ENCODE results near the gene NRSN2.
A peak's percentile ranks its signal among the peaks of the same experiment; 100 is the strongest.

Gene NRSN2

DNA sequence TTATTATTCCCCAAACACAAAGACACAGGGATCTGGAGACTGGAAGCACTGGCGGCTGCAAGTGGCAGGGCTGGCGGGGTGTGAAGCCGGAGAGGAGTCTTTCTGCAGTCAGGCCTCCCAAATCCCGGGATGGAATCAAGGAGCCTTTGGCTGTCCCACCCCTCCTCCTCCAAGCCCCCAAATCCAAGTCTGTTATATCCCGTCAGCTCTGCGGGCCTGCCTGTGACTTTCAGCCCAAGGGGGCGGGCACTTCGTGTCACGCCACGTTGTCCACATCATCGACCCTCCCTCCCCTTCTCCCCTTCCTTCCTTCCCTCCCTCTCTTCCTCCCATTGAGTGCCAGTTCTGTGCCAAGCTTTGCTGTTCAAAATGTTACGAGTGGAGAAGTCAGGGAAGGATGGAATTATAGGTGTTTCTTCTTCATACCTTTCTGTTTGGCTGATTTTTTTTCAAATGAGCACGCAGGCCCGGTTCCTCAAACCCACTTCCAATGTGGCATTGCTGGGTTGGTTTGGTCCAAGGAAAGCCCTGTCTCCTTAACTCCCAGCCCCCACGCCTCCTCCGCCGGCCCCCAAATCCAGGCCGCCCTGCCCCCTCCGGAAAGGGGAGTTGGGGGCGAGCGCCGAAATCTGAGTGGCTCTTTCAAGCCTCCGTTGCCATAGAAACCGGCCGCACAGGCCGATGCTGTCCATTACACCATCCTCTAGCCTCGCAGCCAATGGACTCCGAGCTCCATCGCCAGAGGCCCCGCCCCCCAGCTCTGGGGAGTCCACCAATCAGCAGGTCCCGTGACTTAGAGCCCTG is 36.9 kb upstream of the NRSN2 start:
- Histone ChIP-seq H3K36me3 (ENCODE audit: control insufficient read depth, insufficient read depth, low read length) (no peaks in the 10 kb centered on the region), H3K9ac (ENCODE audit: low read length) (peak overlapping the region; percentile 84), H3K27ac (ENCODE audit: low read depth, low read length) (peak overlapping the region; percentile 79), H3K4me3 (ENCODE audit: low read depth, low read length) (peak overlapping the region; percentile 74), H3K4me1 (ENCODE audit: control insufficient read depth, insufficient read depth, low read length) (peaks cover 20% of the 10 kb centered on the region), H3K9me3 (ENCODE audit: control insufficient read depth, insufficient read depth, low read depth, low read length) (no peaks in the 10 kb centered on the region), H3K27me3 (ENCODE audit: control insufficient read depth, insufficient read depth, low read length) (0 out of 2 replicates have a peak, but pooled peaks cover 3% of the 10 kb centered on the region)

DNA sequence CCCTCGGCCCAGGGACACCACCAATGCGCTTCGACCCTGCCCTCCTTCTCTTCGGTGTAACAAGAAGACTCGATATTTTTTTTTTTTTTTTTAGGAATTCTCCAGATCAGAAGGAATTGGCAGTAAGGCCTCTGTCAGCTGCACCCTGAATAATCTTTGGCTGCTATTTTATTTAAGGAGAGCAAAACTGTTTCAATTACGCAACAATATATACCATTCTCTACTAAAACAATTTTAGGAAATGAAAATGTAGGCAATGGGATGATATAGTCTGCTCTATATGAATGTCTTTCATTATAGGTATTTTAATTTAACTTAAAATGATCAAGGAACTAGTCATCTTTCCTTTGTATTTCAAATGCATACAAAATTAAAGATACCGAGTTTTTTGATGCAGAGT is 36.3 kb upstream of the NRSN2 start:
- Histone ChIP-seq H3K4me1 (ENCODE audit: control insufficient read depth, insufficient read depth, low read length) (peaks cover 20% of the 10 kb centered on the region), H3K9me3 (ENCODE audit: control insufficient read depth, insufficient read depth, low read depth, low read length) (no peaks in the 10 kb centered on the region), H3K4me3 (ENCODE audit: low read depth, low read length) (peak overlapping the region; percentile 27; the same call in 1 of the 2 replicates), H3K27ac (ENCODE audit: low read depth, low read length) (no peak overlapping the region), H3K9ac (ENCODE audit: low read length) (no peak overlapping the region), H3K27me3 (ENCODE audit: control insufficient read depth, insufficient read depth, low read length) (0 out of 2 replicates have a peak, but pooled peaks cover 3% of the 10 kb centered on the region), H3K36me3 (ENCODE audit: control insufficient read depth, insufficient read depth, low read length) (no peaks in the 10 kb centered on the region)

DNA sequence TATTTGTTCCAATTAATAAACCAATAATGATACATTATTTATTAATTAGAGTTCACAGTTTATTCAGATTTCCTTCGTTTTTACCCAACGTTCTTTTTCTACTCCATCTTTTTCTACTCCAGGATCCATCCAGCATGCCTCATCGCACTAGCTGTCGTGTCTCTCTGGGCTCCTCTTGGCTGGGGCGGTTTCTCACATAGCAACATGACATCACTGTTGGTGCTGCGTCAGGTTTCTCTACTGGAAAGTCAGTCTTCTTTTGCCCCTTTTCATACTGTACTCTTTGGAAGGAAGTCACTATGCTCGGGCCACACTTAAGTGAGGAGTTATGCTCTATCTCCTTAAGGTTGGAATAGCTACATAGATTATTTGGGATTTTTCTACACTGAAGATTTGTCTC is 35.3 kb upstream of the NRSN2 start:
- Histone ChIP-seq H3K4me1 (ENCODE audit: control insufficient read depth, insufficient read depth, low read length) (peaks cover 20% of the 10 kb centered on the region), H3K4me3 (ENCODE audit: low read depth, low read length) (no peak overlapping the region), H3K9me3 (ENCODE audit: control insufficient read depth, insufficient read depth, low read depth, low read length) (no peaks in the 10 kb centered on the region), H3K27ac (ENCODE audit: low read depth, low read length) (no peak overlapping the region), H3K9ac (ENCODE audit: low read length) (no peak overlapping the region), H3K27me3 (ENCODE audit: control insufficient read depth, insufficient read depth, low read length) (0 out of 2 replicates have a peak, but pooled peaks cover 3% of the 10 kb centered on the region), H3K36me3 (ENCODE audit: control insufficient read depth, insufficient read depth, low read length) (no peaks in the 10 kb centered on the region)

DNA sequence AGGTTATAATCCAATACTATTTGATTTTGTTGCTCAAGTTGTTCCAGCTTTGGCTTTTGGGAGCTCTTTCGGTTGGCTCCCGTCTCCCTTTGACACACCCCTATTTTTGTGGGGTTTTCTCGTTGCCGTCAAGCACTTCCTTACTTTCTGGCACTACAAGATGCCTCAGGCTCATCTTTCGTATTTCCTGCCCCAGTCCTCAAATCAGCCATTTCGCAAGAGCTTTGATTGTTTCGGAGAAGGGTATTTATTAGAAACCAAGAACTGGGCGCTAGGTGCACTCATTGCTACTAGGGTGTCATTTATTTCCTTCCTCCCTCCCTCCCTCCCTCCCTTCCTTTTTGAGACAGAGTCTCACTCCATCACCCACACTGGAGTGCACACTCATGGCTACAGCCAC is 34.8 kb upstream of the NRSN2 start:
- Histone ChIP-seq H3K9me3 (ENCODE audit: control insufficient read depth, insufficient read depth, low read depth, low read length) (no peaks in the 10 kb centered on the region), H3K4me1 (ENCODE audit: control insufficient read depth, insufficient read depth, low read length) (peaks cover 20% of the 10 kb centered on the region), H3K27ac (ENCODE audit: low read depth, low read length) (no peak overlapping the region), H3K36me3 (ENCODE audit: control insufficient read depth, insufficient read depth, low read length) (no peaks in the 10 kb centered on the region), H3K4me3 (ENCODE audit: low read depth, low read length) (no peak overlapping the region), H3K9ac (ENCODE audit: low read length) (no peak overlapping the region), H3K27me3 (ENCODE audit: control insufficient read depth, insufficient read depth, low read length) (0 out of 2 replicates have a peak, but pooled peaks cover 3% of the 10 kb centered on the region)

- Histone ChIP-seq H3K9me3 (ENCODE audit: control insufficient read depth, insufficient read depth, low read depth, low read length) (no peaks in the 10 kb centered on the region), H3K27me3 (ENCODE audit: control insufficient read depth, insufficient read depth, low read length) (0 out of 2 replicates have a peak, but pooled peaks cover 3% of the 10 kb centered on the region), H3K4me3 (ENCODE audit: low read depth, low read length) (no peak overlapping the region), H3K36me3 (ENCODE audit: control insufficient read depth, insufficient read depth, low read length) (no peaks in the 10 kb centered on the region), H3K27ac (ENCODE audit: low read depth, low read length) (no peak overlapping the region), H3K4me1 (ENCODE audit: control insufficient read depth, insufficient read depth, low read length) (peaks cover 20% of the 10 kb centered on the region), H3K9ac (ENCODE audit: low read length) (no peak overlapping the region)
Observed at GRCh38 chr20:312866-313265, 34.0 kb upstream of the NRSN2 start.

GRCh38 chr20:313402-313801 is 33.5 kb upstream of the NRSN2 start:
- H3K27ac ChIP-seq (ENCODE audit: low read depth, low read length), result no peak overlapping the region
- peaks cover 14% of the 10 kb centered on the region for H3K4me1 ChIP-seq (ENCODE audit: control insufficient read depth, insufficient read depth, low read length)
- H3K4me3 ChIP-seq (ENCODE audit: low read depth, low read length), result no peak overlapping the region
- no peak overlapping the region for H3K9ac ChIP-seq (ENCODE audit: low read length)
- no peaks in the 10 kb centered on the region for H3K27me3 ChIP-seq (ENCODE audit: control insufficient read depth, insufficient read depth, low read length)
- H3K9me3 ChIP-seq (ENCODE audit: control insufficient read depth, insufficient read depth, low read depth, low read length), result no peaks in the 10 kb centered on the region
- no peaks in the 10 kb centered on the region for H3K36me3 ChIP-seq (ENCODE audit: control insufficient read depth, insufficient read depth, low read length)

DNA sequence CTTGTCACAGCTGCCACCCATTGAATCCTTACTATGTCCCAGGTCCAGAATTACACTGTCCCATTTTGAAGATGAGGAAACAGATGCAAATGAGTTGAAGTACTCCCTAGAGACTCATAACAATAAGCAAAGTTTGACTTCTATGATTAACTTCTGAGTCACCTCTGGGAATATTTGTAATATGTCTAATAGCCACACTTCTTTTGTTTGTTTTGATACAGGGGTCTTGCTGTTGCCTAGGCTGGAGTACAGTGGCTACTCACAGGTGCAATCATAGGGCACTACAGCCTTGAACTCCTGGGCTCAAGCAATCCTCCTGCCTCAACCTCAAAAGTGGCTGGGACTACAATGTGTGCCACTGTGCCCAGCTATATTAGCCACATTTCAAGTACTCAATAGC is 33.0 kb upstream of the NRSN2 start:
- no peaks in the 10 kb centered on the region for H3K36me3 ChIP-seq (ENCODE audit: control insufficient read depth, insufficient read depth, low read length)
- no peak overlapping the region for H3K9ac ChIP-seq (ENCODE audit: low read length)
- H3K9me3 ChIP-seq (ENCODE audit: control insufficient read depth, insufficient read depth, low read depth, low read length), result no peaks in the 10 kb centered on the region
- no peak overlapping the region for H3K4me3 ChIP-seq (ENCODE audit: low read depth, low read length)
- no peaks in the 10 kb centered on the region for H3K27me3 ChIP-seq (ENCODE audit: control insufficient read depth, insufficient read depth, low read length)
- no peak overlapping the region for H3K27ac ChIP-seq (ENCODE audit: low read depth, low read length)
- H3K4me1 ChIP-seq (ENCODE audit: control insufficient read depth, insufficient read depth, low read length), result peaks cover 11% of the 10 kb centered on the region

DNA sequence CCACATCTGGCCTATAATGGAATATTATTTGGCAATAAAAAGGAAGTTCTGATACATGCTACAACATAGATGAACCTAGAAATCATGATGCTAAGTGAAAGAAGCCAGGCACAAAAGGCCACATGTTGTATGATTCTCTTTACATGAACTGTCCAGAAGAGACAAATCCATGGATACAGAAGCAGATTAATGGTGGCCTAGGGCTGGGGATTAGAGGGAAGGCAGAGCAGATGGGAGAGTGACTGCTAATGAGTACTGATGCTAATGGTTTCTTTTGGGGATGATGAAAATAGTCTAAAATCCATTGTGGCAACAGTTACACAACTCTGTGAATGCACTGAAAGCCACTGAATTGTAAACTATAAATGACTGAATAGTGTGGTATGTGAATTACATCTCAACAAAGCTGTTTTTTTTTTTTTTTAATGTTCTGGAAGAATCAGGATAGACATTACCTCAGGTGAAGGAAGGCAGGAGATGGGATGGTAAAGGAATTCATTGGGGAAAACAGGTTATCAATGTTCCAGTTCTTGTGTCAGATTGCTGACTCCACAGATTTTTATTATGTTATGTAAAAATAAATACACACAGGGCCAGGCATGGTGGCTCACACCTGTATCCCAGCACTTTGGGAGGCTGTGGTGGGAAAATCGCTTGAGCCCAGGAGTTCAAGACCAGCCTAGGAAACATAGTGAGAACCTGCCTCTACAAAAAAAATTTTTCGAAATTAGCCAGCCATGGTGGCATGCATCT is 30.4 kb upstream of the NRSN2 start:
- Histone ChIP-seq H3K27ac (ENCODE audit: low read depth, low read length) (no peak overlapping the region), H3K9me3 (ENCODE audit: control insufficient read depth, insufficient read depth, low read depth, low read length) (no peaks in the 10 kb centered on the region), H3K27me3 (ENCODE audit: control insufficient read depth, insufficient read depth, low read length) (no peaks in the 10 kb centered on the region), H3K4me1 (ENCODE audit: control insufficient read depth, insufficient read depth, low read length) (no peaks in the 10 kb centered on the region), H3K4me3 (ENCODE audit: low read depth, low read length) (no peak overlapping the region), H3K9ac (ENCODE audit: low read length) (no peak overlapping the region), H3K36me3 (ENCODE audit: control insufficient read depth, insufficient read depth, low read length) (peaks cover 4% of the 10 kb centered on the region)

- Histone ChIP-seq H3K27me3 (ENCODE audit: control insufficient read depth, insufficient read depth, low read length) (no peaks in the 10 kb centered on the region), H3K27ac (ENCODE audit: low read depth, low read length) (peak overlapping the region; percentile 57; the same call in 1 of the 2 replicates), H3K4me3 (ENCODE audit: low read depth, low read length) (peak overlapping the region; percentile 89), H3K36me3 (ENCODE audit: control insufficient read depth, insufficient read depth, low read length) (peaks cover 9% of the 10 kb centered on the region), H3K4me1 (ENCODE audit: control insufficient read depth, insufficient read depth, low read length) (peaks cover 31% of the 10 kb centered on the region), H3K9me3 (ENCODE audit: control insufficient read depth, insufficient read depth, low read depth, low read length) (no peaks in the 10 kb centered on the region), H3K9ac (ENCODE audit: low read length) (peak overlapping the region; percentile 69)
Observed at GRCh38 chr20:324177-325044, 22.5 kb upstream of the NRSN2 start.

DNA sequence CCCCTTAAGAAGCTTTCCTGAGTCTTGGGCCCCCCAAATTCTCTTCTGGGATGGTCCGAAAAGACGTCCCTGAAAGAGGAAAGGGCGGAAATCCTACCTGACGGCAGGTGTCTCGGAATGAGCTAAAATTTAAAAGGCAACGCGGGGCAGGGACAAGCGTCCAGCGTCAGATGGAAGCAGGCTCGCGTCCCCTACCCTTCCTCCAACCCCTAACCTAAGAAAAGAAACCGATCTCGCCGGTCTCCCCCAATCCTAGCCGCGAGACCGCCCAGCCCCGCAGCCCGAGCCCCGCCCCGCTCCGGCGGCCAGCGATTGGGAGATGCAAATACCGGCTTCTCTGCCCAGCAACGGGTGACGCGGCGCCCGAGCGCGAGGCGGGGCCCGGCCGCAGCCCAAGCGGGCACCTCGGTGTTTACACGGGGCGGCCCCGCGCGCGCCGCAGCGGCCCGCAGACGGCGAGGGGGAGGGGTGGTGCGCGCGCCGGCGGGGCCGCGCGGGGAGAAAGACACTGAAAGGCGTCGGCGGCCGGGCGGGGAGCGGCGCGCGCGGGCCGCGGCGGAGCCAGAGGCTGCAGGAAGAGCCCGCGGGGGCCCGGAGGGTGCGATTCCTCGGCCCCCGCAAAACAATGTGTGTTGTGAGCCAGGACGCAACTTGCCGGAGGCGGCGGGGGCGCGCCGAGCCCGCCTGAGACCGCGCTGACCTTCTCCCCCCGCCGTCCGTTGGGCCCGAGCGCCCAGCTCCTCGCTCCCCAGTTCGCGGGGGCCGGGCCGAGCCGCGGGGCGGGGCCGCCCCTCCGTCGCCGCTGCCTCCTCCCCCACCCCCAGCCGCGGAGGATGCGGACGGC is 21.6 kb upstream of the NRSN2 start, which contains the start of gene SOX12:
TSS of gene SOX12 (plus strand) at position 508 of the 844 bp plus-strand sequence. CDS start 373 bp downstream, outside the sequence.
- H3K9me3 ChIP-seq (ENCODE audit: control insufficient read depth, insufficient read depth, low read depth, low read length), result no peaks in the 10 kb centered on the region
- peak within 1 kb of the TSS; percentile 96 for H3K9ac ChIP-seq (ENCODE audit: low read length)
- peaks cover 40% of the 10 kb centered on the region for H3K4me1 ChIP-seq (ENCODE audit: control insufficient read depth, insufficient read depth, low read length)
- peak within 1 kb of the TSS; percentile 93 for H3K4me3 ChIP-seq (ENCODE audit: low read depth, low read length)
- peaks cover 8% of the 10 kb centered on the region for H3K36me3 ChIP-seq (ENCODE audit: control insufficient read depth, insufficient read depth, low read length)
- H3K27me3 ChIP-seq (ENCODE audit: control insufficient read depth, insufficient read depth, low read length), result no peaks in the 10 kb centered on the region
- H3K27ac ChIP-seq (ENCODE audit: low read depth, low read length), result peak within 1 kb of the TSS; percentile 80; the same call in 1 of the 2 replicates
